ENCODE measurements around the gene ACSBG1.

DNA sequence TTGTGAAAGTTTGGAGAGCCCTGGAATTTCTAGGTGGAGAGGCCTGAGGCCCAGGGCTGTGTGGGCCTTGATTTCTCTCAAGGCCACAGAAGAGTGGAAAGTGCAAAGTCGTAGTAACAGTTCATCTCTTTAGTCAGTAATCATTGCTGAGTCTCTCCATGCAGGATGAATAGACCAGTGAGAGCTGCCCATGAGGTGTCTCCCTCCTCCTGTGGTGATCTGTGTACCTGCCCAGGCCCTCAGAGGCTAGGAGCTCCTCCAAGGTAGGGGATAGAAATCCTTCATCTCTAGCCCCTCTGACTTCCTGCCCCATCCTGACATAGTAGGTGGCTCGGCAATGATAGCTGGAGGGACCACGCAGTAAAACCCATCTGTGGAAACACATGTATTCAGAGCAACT lies 92.0 kb downstream of the ACSBG1 start:
- TF ChIP-seq, protein P1, sequence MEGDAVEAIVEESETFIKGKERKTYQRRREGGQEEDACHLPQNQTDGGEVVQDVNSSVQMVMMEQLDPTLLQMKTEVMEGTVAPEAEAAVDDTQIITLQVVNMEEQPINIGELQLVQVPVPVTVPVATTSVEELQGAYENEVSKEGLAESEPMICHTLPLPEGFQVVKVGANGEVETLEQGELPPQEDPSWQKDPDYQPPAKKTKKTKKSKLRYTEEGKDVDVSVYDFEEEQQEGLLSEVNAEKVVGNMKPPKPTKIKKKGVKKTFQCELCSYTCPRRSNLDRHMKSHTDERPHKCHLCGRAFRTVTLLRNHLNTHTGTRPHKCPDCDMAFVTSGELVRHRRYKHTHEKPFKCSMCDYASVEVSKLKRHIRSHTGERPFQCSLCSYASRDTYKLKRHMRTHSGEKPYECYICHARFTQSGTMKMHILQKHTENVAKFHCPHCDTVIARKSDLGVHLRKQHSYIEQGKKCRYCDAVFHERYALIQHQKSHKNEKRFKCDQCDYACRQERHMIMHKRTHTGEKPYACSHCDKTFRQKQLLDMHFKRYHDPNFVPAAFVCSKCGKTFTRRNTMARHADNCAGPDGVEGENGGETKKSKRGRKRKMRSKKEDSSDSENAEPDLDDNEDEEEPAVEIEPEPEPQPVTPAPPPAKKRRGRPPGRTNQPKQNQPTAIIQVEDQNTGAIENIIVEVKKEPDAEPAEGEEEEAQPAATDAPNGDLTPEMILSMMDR (IDR thresholded peaks at IDR 0.05; ENCODE audit: borderline replicate concordance, extremely low read depth, low read length, poor library complexity, severe bottlenecking): no peak
- no peak for TF ChIP-seq EZH2 (IDR thresholded peaks at IDR 0.05; ENCODE audit: borderline replicate concordance, low read depth, low read length, severe bottlenecking)

Measured in DND-41 (cell line).